Measurements from ENCODE around the gene SORL1. TPM values are rescaled to one million over a fixed set of nuclear protein-coding genes. Genes with fewer than 3 reads are reported as not detected.
"Not testable (repeated sequence)": the region's sequence is repeated elsewhere in the genome, so short reads cannot be mapped to it uniquely, and the experiment has no call there.

SORL1 gene
- total RNA-seq, 1 donor from 2014 or later = 4.7 TPM

DNA sequence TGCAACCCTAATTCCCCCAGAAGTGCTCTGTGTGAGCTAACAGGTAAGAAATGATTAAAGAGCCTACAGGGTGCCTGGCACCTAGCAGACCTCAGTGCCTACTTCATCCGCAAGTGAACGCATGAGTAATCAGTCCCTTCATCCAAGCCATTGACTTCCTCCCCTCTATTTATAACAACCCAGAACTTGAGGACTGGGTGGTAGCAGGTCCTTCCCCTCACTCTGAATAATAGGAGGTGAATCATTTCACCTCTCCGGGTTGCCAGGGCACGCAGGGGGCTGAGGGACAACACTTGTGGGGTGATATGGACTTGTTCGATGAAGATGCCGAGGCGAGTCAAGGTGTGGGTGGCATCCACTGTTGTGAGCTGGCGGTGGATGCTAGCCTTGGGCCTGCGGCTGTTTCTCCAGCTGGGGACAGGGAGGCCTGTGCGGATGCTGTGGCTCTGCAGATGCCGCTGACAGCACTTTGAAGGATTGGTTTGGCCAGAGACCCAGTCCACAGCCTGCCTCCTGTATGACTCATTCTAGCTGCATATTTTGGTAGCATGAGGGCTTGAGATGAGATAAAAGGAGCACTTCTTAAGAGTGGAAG is 12.3 kb downstream of the SORL1 start:
- peak; percentile 86 for ATAC-seq (ENCODE audit: poor library complexity)
- DNase-seq = peak; percentile 74
- intact Hi-C loops (cut with DNase I) = no loop called here

DNA sequence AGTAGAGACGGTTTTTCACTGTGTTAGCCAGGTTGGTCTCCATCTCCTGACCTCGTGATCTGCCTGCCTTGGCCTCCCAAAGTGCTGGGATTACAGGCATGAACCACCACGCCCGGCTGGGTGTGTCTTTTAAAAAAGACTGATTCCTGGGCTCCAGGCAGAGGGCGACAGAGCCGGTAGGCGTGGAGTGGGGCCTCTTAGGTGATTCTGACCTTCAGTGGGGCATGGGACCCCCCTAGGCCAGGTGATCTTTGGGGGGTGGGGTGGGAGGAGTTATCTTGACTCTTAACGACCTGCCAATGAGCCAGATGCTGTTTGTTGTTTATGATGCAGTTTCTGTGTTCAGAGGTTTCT is 13.6 kb downstream of the SORL1 start:
- DNase-seq = no peak
- ATAC-seq (ENCODE audit: poor library complexity) = no peak
- intact Hi-C loops (cut with DNase I) = no loop called here

DNA sequence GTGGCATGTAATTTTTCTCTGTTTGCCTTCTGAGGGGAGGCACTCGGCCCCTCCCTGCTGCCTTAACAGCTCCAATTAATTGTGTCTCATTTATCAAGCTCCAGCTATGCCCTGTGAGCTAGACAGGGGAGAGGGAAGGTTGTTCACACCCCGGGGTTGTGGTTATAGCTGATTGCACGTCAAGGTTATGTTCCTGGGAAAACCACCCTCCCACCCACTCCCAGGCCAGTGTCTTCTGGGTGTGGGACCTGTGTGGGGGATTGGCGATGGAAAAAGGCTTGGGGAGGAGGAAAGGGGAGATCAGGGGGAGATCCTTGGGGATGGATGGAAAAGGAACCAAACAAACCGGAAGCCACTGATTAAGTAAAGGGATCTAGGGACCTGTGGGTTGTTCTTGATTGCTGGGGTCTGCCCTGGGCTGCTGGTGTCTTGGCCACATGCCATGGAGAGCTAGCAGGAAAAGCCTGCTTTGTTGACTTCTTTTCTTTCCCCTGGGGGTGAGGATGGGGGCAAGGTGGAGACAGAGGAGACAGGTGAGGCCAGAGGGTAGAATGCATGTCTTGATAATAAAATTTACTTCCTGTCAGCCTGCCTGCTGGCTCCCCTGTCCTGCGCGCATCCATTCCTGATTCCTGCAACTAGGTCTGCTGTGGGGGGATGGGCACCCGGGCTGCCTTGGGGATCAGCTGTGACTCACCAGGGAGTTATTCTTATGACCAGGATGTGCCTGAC is 14.1 kb downstream of the SORL1 start:
- DNase-seq (peak; percentile 86), ATAC-seq (ENCODE audit: poor library complexity) (peak; percentile 93)
- intact Hi-C loops (cut with DNase I) = no loop called here

DNA sequence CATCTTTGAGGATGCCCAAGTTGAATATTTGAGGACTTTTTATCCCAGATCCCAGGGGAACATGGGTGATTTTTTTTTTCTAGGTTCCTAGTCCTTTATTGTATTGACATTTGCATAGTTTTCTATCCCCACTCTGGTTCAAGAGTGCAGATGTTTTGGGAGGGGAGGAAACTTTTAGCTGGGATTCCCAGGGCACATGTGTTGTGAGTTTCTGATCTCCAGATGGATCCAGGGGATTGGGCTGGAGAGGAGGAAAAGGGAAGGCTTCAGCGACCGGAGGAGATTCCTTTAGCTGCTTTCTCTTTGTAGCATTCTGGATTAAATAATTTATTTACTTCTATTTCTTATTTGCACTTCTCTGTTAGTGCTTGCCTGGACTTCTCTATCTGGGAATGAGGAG is 15.4 kb downstream of the SORL1 start:
- intact Hi-C loops (cut with DNase I) = no loop called here
- ATAC-seq (ENCODE audit: poor library complexity) = no peak
- no peak for DNase-seq

DNA sequence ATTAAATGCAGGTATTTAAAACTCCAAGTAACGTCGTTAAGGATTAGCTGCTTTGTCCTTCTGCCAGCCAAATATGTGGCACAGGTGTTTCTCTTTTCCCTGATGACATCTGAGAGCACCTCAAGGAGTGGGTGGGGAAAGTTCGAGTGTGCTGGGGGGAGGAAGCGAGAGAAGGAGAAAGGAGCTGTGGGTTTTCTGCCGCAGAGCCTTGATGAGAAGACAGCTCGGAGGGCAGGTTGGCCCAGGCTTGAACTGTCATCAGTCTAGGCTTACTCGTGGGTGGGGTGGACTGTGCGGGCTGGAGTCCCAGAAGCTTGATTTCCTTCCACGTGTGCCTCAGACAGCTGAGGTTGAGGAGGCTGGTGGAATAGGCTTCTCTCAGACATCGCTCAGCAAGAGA is 15.9 kb downstream of the SORL1 start:
- intact Hi-C loops (cut with DNase I) = no loop called here
- ATAC-seq (ENCODE audit: poor library complexity) (no peak), DNase-seq (no peak)

DNA sequence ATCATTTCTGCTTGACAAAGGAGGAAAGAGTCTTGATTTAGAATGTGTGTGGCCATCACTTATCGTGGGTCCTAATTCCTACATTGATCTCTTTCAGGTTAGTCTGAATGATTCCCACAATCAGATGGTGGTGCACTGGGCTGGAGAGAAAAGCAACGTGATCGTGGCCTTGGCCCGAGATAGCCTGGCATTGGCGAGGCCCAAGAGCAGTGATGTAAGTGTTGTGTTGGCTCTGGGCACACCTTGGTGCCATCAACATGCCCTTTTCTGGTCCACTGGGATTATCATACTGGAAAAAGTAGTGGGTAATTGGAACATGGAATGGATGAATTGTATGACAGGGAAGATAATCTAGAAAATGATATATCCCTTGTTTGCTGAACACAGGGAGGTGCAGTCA is 17.8 kb downstream of the SORL1 start:
- intact Hi-C loops (cut with DNase I) = no loop called here
- no peak for DNase-seq
- no peak for ATAC-seq (ENCODE audit: poor library complexity)

DNA sequence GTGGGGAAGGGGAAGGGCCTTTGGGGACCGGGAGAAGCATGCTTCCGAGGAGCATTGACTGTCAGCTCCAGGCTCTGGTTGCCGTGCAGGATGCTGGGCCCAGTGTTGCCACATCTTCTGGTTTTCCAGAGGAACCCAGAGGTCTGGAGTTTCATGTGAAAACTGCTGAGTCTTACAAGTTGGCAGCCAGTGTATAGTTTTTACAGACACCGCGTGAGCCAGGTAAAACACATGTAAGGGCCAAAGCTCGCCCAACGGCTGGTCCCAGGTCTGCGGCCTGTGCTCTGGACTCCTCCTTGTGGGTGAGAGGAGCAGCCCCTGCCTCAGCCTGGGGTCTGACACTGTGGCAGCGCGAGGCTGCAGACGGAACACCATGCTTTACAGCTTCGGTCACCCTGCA is 19.1 kb downstream of the SORL1 start:
- DNase-seq (no peak), ATAC-seq (ENCODE audit: poor library complexity) (no peak)
- intact Hi-C loops (cut with DNase I) = no loop called here

DNA sequence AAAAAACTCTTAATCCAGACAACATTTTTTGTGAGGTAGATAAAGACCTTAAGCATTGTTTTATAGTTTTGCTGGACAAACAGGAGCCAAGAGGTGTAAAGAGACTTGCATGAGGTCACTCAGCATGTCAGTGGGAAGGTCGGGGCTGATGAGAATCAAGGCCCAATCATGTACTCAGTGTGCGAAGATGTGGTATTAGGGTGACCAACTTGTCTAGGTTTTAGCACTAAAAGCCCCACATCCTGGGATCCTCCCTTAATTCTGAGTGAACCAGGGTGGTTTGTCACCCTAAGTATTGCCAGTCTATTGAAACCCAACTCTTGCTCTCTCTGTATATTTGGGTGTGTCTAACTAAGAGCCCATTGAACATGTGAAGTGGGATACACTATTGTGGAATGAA is 20.2 kb downstream of the SORL1 start:
- intact Hi-C loops (cut with DNase I) = no loop called here
- ATAC-seq (ENCODE audit: poor library complexity) = no peak
- DNase-seq = no peak

DNA sequence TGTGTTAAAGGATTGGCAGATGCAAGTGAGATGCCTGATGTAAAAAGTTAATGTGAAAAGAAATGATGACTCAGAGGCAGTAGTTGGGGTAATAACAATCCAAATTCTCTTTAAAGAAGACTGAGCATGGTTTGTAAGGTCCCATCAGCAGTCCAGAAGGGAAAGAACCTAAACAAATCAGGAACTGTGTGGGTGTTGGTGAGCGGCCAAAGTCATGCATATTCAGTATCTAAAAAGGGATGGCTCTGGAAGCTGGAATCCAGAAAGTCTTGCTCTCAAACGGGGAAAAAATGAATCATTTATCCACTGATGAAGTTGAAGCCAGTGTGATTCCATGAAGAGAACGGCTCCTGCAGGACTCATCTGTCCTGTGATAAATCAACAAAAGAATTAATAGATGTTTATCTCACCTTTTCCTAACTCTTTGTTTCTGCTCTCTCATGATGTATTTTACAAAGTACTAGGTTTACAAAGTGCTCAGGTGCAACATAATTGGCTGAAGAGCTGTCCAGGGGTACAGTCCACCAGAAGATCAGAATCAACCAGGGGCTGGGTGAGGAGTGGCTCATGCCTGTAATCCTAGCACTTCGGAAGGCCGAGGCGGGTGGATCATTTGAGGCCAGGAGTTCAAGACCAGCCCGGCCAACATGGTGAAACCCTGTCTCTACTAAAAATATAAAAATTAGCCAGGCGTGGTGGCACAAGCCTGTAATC is 21.1 kb downstream of the SORL1 start:
- no peak for ATAC-seq (ENCODE audit: poor library complexity)
- intact Hi-C loops (cut with DNase I) = no loop called here
- DNase-seq = no peak

DNA sequence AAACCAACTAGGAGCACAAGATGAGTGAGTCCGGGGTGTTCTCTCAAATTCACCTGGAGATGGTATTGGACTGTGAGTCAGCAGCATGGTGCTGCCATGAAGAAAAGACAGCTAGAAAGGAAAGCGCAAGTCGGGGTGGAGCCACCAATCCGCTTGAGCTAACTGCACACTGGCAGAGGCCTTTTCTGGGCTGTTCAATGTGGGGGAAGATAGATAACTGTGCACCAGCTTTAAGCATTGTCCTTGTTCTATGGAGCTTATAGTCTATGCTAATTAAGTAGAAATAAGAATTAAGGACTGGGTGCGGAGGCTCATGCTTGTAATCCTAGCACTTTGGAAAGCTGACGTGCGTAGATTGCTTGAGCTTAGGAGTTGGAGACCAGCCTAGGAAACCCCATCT is 22.6 kb downstream of the SORL1 start:
- intact Hi-C loops (cut with DNase I) = no loop called here
- DNase-seq = no peak
- ATAC-seq (ENCODE audit: poor library complexity) = no peak

DNA sequence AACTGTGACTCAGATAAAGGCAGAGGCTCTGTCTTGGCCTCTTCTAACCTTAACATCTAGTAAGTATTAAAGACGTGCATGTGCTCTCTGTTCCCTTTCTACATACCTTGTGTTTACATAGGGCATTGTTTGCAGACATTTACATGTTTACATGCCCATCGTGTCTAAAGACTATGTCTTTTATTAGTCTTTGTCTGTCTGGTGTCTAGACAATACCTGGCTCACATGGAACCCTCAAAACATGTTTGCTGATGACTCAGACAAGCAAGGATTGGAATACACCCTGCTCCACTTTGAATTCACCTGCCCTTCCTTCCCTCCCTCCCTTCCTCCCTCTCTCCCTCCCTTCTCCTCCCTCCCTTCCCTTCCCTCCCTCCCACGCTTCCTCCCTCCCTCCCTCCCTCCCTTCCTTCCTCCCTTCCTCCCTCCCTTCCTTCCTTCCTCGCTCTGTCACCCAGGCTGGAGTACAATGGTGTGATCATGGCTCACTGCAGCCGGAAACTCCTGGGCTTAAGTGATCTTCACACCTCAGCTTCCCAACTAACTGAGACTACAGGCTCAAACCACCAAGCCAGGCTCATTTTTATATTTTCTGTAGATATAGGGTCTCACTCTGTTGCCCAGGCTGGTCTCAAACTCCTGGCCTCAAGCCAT is 24.4 kb downstream of the SORL1 start:
- intact Hi-C loops (cut with DNase I) = no loop called here
- DNase-seq (no peak), ATAC-seq (ENCODE audit: poor library complexity) (no peak)

DNA sequence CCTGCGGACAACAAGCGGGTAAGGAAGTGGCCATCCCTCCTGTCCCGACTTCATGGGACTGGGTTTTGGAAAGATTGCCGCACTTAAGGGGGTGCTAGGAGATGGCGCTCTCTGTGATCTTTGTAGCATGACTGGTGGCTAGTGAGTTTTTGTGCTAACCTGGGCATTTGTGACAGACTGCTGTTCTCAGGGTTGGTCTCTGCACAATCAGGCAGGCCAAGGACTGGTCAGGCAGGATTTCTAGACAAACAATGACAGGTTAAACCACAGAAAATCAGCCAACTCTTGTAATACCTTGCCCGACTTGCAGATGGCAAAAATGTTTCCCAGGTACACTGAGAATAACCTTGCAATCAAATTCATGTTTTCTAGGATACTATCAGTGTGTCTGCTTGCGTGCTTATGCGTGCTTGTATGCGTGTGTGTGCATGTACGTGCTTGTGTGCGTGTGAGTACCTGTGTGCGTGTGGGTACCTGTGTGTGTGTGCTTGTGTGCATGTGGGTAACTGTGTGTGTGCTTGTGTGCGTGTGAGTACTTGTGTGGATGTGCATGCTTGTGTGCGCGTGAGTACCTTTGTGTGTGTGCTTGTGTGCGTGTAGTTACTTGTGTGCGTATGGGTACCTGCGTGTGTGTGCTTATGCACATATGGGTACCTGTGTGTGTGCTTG is 26.2 kb downstream of the SORL1 start:
- intact Hi-C loops (cut with DNase I) = no loop called here
- ATAC-seq (ENCODE audit: poor library complexity) (no peak), DNase-seq (no peak)

DNA sequence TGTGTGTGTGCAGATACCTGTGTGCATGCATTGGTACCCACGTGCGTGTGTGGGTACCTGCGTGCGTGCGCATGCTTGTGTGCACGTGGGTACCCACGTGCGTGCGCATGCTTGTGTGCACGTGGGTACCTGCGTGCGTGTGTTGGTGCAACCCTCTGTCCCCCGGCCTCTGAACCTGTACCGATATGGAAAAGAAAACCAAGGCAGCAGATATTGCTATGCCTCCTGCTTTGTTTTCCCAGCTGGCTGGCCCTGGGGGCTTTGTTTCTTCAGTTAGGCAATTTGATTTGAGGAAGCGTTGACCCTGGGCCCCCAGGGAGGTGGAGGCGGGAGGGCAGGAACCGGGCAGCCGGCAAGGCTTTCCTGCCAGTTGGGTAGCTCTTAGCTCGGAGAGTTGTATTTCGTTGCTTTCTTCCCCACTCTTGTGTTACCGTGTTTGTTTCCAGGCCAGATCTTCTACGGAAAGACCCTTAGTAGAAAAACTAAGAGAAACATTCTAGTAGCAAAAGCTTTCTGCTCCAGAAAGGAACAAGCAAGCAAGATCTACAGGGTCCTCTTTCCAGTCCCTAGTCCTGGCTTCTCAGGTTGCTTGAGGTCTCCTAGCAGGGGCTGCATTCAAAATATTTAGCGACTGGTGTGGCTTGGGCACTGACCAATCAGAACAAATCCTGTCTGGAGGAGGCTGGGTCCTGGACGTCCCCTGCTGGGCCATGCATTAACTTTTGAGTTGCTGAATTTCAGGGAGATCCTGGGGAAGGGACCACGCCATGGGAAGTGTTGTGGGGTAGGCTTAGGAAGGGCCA is 27.0 kb downstream of the SORL1 start:
- ATAC-seq (ENCODE audit: poor library complexity) = no peak
- DNase-seq = no peak
- intact Hi-C loops (cut with DNase I) = no loop called here

DNA sequence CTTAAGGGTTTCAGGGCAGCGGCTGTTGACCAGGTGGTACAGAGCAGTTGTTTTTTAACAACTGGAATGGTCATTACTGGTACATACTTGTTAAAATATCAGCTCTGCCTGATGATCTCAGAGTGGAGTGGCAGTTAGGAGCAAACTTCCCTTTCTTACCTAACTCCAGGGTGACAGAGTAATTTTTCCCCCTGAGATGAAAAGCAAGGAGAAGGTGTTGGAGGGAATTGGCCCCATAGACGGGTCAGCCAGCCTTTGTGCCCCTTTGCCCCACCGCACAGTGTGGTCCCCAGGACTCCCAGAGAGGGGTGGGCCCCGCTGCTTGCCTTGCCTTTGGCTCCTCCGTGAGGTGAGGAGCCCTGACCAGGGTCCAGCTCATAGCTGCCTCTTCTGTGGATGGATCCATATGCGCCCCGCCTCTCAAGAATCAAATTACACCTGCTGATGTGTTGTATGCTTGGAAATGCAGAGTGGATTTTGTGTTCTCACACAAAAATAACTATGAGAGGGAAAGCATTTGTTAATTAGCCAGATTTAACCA is 27.7 kb downstream of the SORL1 start:
- ATAC-seq (ENCODE audit: poor library complexity) (no peak), DNase-seq (no peak)
- intact Hi-C loops (cut with DNase I) = no loop called here

DNA sequence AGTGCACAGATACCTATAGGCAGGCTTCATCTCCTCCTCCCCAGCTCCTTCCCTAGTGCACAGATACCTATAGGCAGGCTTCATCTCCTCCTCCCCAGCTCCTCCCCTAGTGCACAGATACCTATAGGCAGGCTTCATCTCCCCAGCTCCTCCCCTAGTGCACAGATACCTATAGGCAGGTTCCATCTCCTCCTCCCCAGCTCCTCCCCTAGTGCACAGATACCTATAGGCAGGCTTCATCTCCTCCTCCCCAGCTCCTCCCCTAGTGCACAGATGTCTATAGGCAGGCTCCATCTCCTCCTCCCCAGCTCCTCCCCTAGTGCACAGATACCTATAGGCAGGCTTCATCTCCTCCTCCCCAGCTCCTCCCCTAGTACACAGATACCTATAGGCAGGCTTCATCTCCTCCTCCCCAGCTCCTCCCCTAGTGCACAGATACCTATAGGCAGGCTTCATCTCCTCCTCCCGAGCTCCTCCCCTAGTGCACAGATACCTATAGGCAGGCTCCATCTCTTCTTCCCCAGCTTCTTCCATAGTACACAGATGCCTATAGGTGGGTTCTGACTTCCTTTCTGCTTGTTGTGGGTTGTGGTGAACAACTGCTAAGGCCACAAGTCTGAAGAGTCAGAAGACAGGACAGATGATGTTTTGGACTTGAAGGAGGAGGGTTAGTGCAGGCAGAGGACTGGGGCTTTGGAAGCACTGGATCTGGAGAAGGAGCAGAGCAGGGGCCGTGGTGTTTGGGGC is 29.5 kb downstream of the SORL1 start:
- intact Hi-C loops (cut with DNase I); DNase-seq; ATAC-seq (ENCODE audit: poor library complexity): not testable (repeated sequence)

DNA sequence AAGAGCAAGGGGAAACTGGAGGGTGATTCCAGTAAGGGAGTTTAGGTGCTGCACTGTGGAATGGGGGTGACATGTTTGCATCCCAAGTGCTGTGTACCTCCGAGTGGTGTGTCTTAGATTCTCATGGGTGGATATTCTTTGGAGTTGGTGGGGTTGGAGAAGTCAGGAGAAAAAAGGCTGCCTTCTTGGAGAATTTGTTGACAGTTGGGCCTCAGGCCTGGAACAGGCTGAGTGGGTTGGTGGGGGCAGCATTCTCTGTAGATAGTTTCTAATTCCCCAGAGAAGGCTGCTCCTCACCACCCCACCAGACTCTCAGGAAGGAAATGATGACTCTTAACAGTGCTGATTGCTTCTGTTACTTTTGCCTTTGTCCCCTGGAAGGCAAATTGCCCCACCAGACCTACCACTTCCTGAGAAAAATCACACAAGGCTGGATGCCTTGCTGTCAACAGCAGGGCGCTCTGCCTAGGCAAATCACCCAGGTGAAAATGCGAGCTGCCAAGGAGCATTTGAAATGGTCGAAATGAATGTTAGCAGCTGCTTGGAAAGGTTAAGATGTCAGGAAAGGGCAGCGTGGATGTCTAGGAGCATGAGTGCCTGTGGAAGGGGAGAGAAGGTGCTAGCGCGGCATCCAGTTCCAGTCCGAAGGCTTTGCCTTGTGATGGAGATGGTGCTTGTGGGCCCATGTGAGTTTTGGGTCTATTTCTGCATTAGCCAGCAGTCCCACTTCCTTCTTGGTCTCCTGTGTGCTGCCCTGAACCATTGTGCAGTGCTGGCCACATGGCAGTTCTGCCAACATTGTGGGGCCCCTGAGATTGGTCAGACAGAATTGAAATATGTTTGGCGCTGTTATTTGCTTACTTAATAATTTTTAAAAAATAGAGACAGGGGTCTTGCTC is 30.4 kb downstream of the SORL1 start:
- DNase-seq (no peak), ATAC-seq (ENCODE audit: poor library complexity) (no peak)
- intact Hi-C loops (cut with DNase I) = no loop called here
